Osteoblast (primary cell): ENCODE data around the gene WDR49. TPM values are rescaled to one million over a fixed set of nuclear protein-coding genes. Genes with fewer than 3 reads are reported as not detected.

Experiments used
- DNase-seq: peaks from one replicate; pipeline ENCODE4 v3.0.0; 2011; ENCODE audit warnings: low spot score, mixed read lengths; ENCODE audit not compliant: insufficient read length; ENCODE audit errors: missing footprints
- H2AFZ ChIP-seq: 2 replicates; pipeline ENCODE4 v1.6.0; 2011; ENCODE audit warnings: mild to moderate bottlenecking, low read length
- H3K27ac ChIP-seq: 2 replicates; pipeline ENCODE4 v1.5.1; 2011; ENCODE audit warnings: mild to moderate bottlenecking, low read depth, low read length, moderate library complexity
- H3K27me3 ChIP-seq: 2 replicates; pipeline ENCODE4 v1.6.0; 2012; ENCODE audit warnings: mild to moderate bottlenecking, control low read depth, inconsistent platforms, low read length, moderate library complexity; ENCODE audit not compliant: insufficient read depth
- H3K36me3 ChIP-seq: 2 replicates; pipeline ENCODE4 v1.5.1; 2011; ENCODE audit warnings: mild to moderate bottlenecking, low read length, control low read depth, moderate library complexity; ENCODE audit not compliant: insufficient read depth
- H3K4me1 ChIP-seq: 2 replicates; pipeline ENCODE4 v1.5.1; 2011; ENCODE audit warnings: mild to moderate bottlenecking, low read length, control low read depth, moderate library complexity; ENCODE audit not compliant: insufficient read depth
- H3K4me2 ChIP-seq: 2 replicates; pipeline ENCODE4 v1.6.0; 2011; ENCODE audit warnings: mild to moderate bottlenecking, low read length; ENCODE audit not compliant: insufficient read depth
- H3K4me3 ChIP-seq: fragments of 200-600 bp; sonication (generic); 3 replicates; pipeline ENCODE4 v1.5.1; 2012; ENCODE audit warnings: mild to moderate bottlenecking, low read length, inconsistent platforms; ENCODE audit not compliant: insufficient read depth
- H3K79me2 ChIP-seq: 2 replicates; pipeline ENCODE4 v1.6.0; 2012; ENCODE audit warnings: mild to moderate bottlenecking, low read length, control low read depth, inconsistent platforms; ENCODE audit not compliant: insufficient read depth
- H3K9me3 ChIP-seq: 2 replicates; pipeline ENCODE4 v1.5.1; 2011; ENCODE audit warnings: low read depth, low read length, control low read depth
- H4K20me1 ChIP-seq: 2 replicates; pipeline ENCODE4 v1.6.0; 2012; ENCODE audit warnings: mild to moderate bottlenecking, low read length, control low read depth; ENCODE audit not compliant: insufficient read depth
- total RNA-seq: library from RNA; depleted of rRNA; stranded (reverse); fragments of >200 nt; gene quantifications from 2 replicates; pipeline ENCODE4 v1.2.3, GENCODE V29; 2012
- TF ChIP-seq, protein P1 (sequence below): IDR thresholded peaks from 2 replicates; pipeline ENCODE4 v1.5.1; 2011; ENCODE audit warnings: mild to moderate bottlenecking, low read depth, low read length, moderate library complexity; ENCODE audit errors: extremely low read depth

The WDR49 gene
- total RNA-seq, 1 donor, result under 0.01 TPM

DNA sequence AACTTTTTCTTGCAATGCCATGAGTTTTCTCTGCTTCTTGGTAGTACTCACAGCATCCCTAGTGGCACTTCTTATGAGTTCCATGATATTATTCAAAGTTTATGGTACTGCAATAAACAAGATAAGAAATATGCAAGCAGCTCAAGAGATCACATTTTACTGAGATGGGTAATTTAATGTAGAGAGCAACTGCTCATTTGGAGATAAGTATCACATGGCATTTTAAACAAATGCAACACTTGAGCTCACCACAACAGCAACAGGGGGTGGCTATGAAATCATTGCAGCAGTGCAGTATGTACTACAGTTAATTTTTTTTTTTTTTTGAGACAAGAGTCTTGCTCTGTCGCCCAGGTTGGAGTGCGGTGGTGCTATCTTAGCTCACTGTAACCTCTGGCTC is 85.1 kb downstream of the WDR49 start:
- Histone ChIP-seq H3K9me3 (no peaks in the 10 kb centered on the region), H4K20me1 (no peaks in the 10 kb centered on the region), H3K79me2 (no peaks in the 10 kb centered on the region), H3K36me3 (no peaks in the 10 kb centered on the region), H3K4me1 (no peaks in the 10 kb centered on the region), H3K4me3 (no peak overlapping the region), H3K4me2 (no peak overlapping the region), H2AFZ (no peak overlapping the region), H3K27ac (no peak overlapping the region), H3K27me3 (no peaks in the 10 kb centered on the region)
- DNase-seq, result no peak
- TF ChIP-seq, protein P1, sequence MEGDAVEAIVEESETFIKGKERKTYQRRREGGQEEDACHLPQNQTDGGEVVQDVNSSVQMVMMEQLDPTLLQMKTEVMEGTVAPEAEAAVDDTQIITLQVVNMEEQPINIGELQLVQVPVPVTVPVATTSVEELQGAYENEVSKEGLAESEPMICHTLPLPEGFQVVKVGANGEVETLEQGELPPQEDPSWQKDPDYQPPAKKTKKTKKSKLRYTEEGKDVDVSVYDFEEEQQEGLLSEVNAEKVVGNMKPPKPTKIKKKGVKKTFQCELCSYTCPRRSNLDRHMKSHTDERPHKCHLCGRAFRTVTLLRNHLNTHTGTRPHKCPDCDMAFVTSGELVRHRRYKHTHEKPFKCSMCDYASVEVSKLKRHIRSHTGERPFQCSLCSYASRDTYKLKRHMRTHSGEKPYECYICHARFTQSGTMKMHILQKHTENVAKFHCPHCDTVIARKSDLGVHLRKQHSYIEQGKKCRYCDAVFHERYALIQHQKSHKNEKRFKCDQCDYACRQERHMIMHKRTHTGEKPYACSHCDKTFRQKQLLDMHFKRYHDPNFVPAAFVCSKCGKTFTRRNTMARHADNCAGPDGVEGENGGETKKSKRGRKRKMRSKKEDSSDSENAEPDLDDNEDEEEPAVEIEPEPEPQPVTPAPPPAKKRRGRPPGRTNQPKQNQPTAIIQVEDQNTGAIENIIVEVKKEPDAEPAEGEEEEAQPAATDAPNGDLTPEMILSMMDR, result no peak

DNA sequence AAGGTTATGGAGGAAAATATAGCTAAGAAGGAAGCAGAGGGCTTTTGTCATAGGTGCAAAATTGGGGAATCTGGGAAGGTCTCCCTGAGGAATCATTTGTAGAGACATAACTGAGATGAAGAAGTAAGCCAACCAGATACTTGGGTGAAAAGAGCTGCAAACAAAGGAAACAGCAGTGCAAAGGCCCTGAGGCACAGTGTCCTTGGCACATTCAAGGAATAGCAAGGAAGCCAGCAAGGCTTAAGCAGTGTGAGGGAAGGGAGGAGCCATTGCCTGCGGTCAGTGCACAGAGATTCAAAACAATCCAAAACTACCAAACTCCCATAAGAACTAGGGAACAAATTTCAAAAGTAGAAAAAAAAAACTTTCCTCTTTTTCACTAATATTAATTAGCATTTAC is 88.3 kb downstream of the WDR49 start:
- H3K27ac ChIP-seq, result no peak overlapping the region
- no peaks in the 10 kb centered on the region for H3K79me2 ChIP-seq
- no peaks in the 10 kb centered on the region for H3K27me3 ChIP-seq
- H3K4me2 ChIP-seq, result no peak overlapping the region
- H3K4me1 ChIP-seq, result no peaks in the 10 kb centered on the region
- H4K20me1 ChIP-seq, result no peaks in the 10 kb centered on the region
- no peak for DNase-seq
- H2AFZ ChIP-seq, result no peak overlapping the region
- H3K36me3 ChIP-seq, result no peaks in the 10 kb centered on the region
- H3K4me3 ChIP-seq, result no peak overlapping the region
- TF ChIP-seq, protein P1, result no peak
- no peaks in the 10 kb centered on the region for H3K9me3 ChIP-seq

- Histone ChIP-seq H3K4me1 (no peaks in the 10 kb centered on the region), H3K36me3 (no peaks in the 10 kb centered on the region), H3K79me2 (no peaks in the 10 kb centered on the region), H2AFZ (no peak overlapping the region), H3K27me3 (no peaks in the 10 kb centered on the region), H3K9me3 (no peaks in the 10 kb centered on the region), H4K20me1 (no peaks in the 10 kb centered on the region), H3K4me3 (no peak overlapping the region), H3K4me2 (no peak overlapping the region), H3K27ac (no peak overlapping the region)
- TF ChIP-seq, protein P1, result no peak
- DNase-seq, result no peak
Observed at GRCh38 chr3:167564612-167565011, 89.1 kb downstream of the WDR49 start.

- Histone ChIP-seq H3K4me2 (no peak overlapping the region), H3K9me3 (peaks cover 4% of the 10 kb centered on the region), H3K79me2 (no peaks in the 10 kb centered on the region), H3K4me3 (no peak overlapping the region), H3K27ac (no peak overlapping the region), H3K36me3 (no peaks in the 10 kb centered on the region), H3K4me1 (no peaks in the 10 kb centered on the region), H3K27me3 (no peaks in the 10 kb centered on the region), H2AFZ (no peak overlapping the region), H4K20me1 (no peaks in the 10 kb centered on the region)
- TF ChIP-seq, protein P1, result no peak
- no peak for DNase-seq
Observed at GRCh38 chr3:167559924-167560323, 93.8 kb downstream of the WDR49 start.
